Liver (tissue), 9 donors: ENCODE results near the gene SNX15. TPM values are rescaled to one million over a fixed set of nuclear protein-coding genes. Genes with fewer than 3 reads are reported as not detected.

Experiments used
- DNase-seq: peaks from one replicate; pipeline ENCODE4 v3.0.0-alpha.2; 2017; ENCODE audit warnings: low spot score
- H3K27ac ChIP-seq, 2 donors: one replicate each; pipeline ENCODE4 v1.7.0; 2013; ENCODE audit warnings: inconsistent platforms in 2 of 2, low read length in 2 of 2, control low read depth in 1 of 2, low read depth in 1 of 2, mild to moderate bottlenecking in 1 of 2
- H3K27me3 ChIP-seq, 4 donors: one replicate each; pipeline versions ENCODE4 v1.6.1 to v1.7.0; 2013; ENCODE audit warnings: low read length in 3 of 4, inconsistent platforms in 1 of 4, mild to moderate bottlenecking in 1 of 4, moderate library complexity in 1 of 4; ENCODE audit not compliant: control insufficient read depth in 4 of 4, insufficient read depth in 4 of 4
- H3K36me3 ChIP-seq, 4 donors: one replicate each; pipeline versions ENCODE4 v1.6.1 to v1.7.0; 2013; ENCODE audit warnings: low read length in 3 of 4, mild to moderate bottlenecking in 3 of 4, low read depth in 1 of 4, moderate library complexity in 1 of 4; ENCODE audit not compliant: control insufficient read depth in 4 of 4, insufficient read depth in 3 of 4
- H3K4me1 ChIP-seq, 4 donors: one replicate each; pipeline versions ENCODE4 v1.6.1 to v1.7.0; 2013; ENCODE audit warnings: low read length in 3 of 4, mild to moderate bottlenecking in 3 of 4, moderate library complexity in 1 of 4; ENCODE audit not compliant: control insufficient read depth in 4 of 4, insufficient read depth in 4 of 4
- H3K4me3 ChIP-seq, 3 donors: one replicate each; pipeline versions ENCODE4 v1.6.1 to v1.7.0; 2013; ENCODE audit warnings: low read length in 3 of 3, control low read depth in 1 of 3, low read depth in 1 of 3, mild to moderate bottlenecking in 1 of 3
- H3K9ac ChIP-seq, 2 donors: one replicate each; pipeline ENCODE4 v1.7.0; 2013; ENCODE audit warnings: low read length in 2 of 2, mild to moderate bottlenecking in 2 of 2, moderate library complexity in 2 of 2, control low read depth in 1 of 2, low read depth in 1 of 2
- H3K9me3 ChIP-seq, 4 donors: one replicate each; pipeline versions ENCODE4 v1.6.1 to v1.7.0; 2013; ENCODE audit warnings: low read length in 3 of 4; ENCODE audit not compliant: control insufficient read depth in 4 of 4
- ATF3 ChIP-seq: IDR thresholded peaks from 2 replicates; pipeline ENCODE4 v1.6.1; 2016; ENCODE audit warnings: antibody characterized with exemption
- EGR1 ChIP-seq, 2 donors: IDR thresholded peaks; 2 replicates each; pipeline ENCODE4 v1.6.1; 2016 to 2018; ENCODE audit warnings: antibody characterized with exemption in 2 of 2, low read depth in 2 of 2
- FOXA1 ChIP-seq: IDR thresholded peaks from 2 replicates; pipeline ENCODE4 v1.6.1; 2016; ENCODE audit warnings: antibody characterized with exemption
- FOXA2 ChIP-seq: IDR thresholded peaks from 2 replicates; pipeline ENCODE4 v1.6.1; 2016; ENCODE audit warnings: antibody characterized with exemption
- GABPA ChIP-seq, 2 donors: IDR thresholded peaks in 1 of 2; conservative IDR thresholded peaks in 1 of 2; 2 replicates each; pipeline ENCODE4 v1.6.1; 2016; ENCODE audit warnings: antibody characterized with exemption in 2 of 2, mild to moderate bottlenecking in 1 of 2, moderate library complexity in 1 of 2
- HNF4A ChIP-seq, 2 donors: conservative IDR thresholded peaks; 2 replicates each; pipeline ENCODE4 v1.6.1; 2016; ENCODE audit warnings: antibody characterized with exemption in 2 of 2, mild to moderate bottlenecking in 2 of 2
- HNF4G ChIP-seq: IDR thresholded peaks from 2 replicates; pipeline ENCODE4 v1.6.1; 2016; ENCODE audit warnings: antibody characterized with exemption
- JUND ChIP-seq, 2 donors: IDR thresholded peaks; 2 replicates each; pipeline ENCODE4 v1.6.1; 2016; ENCODE audit warnings: antibody characterized with exemption in 2 of 2
- MAX ChIP-seq: IDR thresholded peaks from 2 replicates; pipeline ENCODE4 v1.6.1; 2016; ENCODE audit warnings: antibody characterized with exemption
- NR2F2 ChIP-seq: IDR thresholded peaks from 2 replicates; pipeline ENCODE4 v1.6.1; 2016; ENCODE audit warnings: antibody characterized with exemption
- RAD21 ChIP-seq, 2 donors: IDR thresholded peaks; 2 replicates each; pipeline ENCODE4 v1.6.1; 2016; ENCODE audit warnings: antibody characterized with exemption in 2 of 2, mild to moderate bottlenecking in 2 of 2
- REST ChIP-seq: IDR thresholded peaks from 2 replicates; pipeline ENCODE4 v1.6.1; 2016; ENCODE audit warnings: antibody characterized with exemption, mild to moderate bottlenecking
- RXRA ChIP-seq, 2 donors: IDR thresholded peaks; 2 replicates each; pipeline ENCODE4 v1.6.1; 2017 to 2018; ENCODE audit warnings: antibody characterized with exemption in 2 of 2, mild to moderate bottlenecking in 1 of 2
- TAF1 ChIP-seq: conservative IDR thresholded peaks from 2 replicates; pipeline ENCODE4 v1.6.1; 2016; ENCODE audit warnings: antibody characterized with exemption, mild to moderate bottlenecking
- YY1 ChIP-seq: IDR thresholded peaks from 2 replicates; pipeline ENCODE4 v1.6.1; 2016; ENCODE audit warnings: antibody characterized with exemption, mild to moderate bottlenecking
- WGBS: extraction: QIAGEN DNeasy Blood & Tissue Kit; methylation state at CpG from one replicate; pipeline ENCODE4 v1.1.7; 2013; 5-methylcytosine and 5-hydroxymethylcytosine counted together
- polyA plus RNA-seq, 2 donors: library from polyadenylated mRNA; stranded (reverse) in 1 of 2; unstranded in 1 of 2; fragments of 200-250 nt in 1 of 2; fragments of >200 nt in 1 of 2; fragmentation: Nextera tagmentation in 1 of 2; extraction: Ambion mirVana in 1 of 2; gene quantifications; one replicate each; pipeline versions ENCODE4 v1.2.1 to v1.2.3, GENCODE V29; 2013 to 2015
- total RNA-seq, 2 donors: library from RNA; depleted of rRNA; stranded (reverse); fragments of >200 nt; gene quantifications; one replicate each; pipeline ENCODE4 v1.2.3, GENCODE V29; 2014
- TF ChIP-seq, protein P1 (sequence below): IDR thresholded peaks from 2 replicates; pipeline ENCODE4 v1.6.1; 2016; ENCODE audit warnings: antibody characterized with exemption
- TF ChIP-seq, protein P2 (sequence below): fragments of 150-350 bp; IDR thresholded peaks from 2 replicates; pipeline ENCODE4 v1.5.1; 2017; ENCODE audit warnings: improper control_type of control experiment, low read depth, low read length; ENCODE audit not compliant: missing input control
- donor health status: healthy.
- donor health status: healthy.
- donor health status: healthy.
- donor health status: healthy.
- donor health status: healthy.

The SNX15 gene
- total and polyA plus RNA-seq, 4 donors: 4.5 to 7.2 (median 5.7) TPM

DNA sequence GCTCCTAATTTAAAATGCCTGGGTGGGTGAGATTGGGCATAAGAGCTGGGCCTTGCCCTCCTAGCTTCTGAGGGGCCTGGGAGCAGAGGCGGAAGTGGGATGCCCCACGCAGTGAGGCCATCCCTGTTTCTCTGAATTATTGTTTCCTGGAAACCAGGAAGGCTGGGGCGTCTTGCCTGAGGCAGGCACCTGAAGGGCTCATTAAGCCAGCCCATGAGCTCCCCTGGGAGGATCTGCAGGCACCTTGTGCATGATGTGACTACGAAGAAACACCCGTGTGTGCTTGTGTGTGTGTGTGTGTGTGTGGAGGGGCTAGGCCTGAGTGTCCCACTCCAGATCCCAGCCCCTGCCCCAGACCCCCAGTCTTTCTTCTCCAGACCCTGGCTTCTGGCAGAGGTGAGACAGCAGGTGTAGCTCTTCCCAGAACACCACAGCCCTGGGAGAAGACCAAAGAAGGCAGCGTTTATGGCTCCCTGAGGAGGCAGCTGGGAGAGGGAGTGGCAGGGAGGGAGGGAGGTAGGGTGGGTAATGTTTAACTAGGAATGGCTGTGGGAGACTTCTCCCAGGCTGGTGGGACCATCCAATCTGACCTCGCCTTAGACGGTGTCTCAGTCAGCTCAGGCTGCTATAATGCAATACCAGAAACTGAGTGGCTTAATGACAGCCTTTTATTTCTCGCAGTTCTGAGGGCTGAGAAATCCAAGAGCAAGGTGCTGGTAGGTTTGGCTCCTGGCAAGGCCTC is 28.4 kb upstream of the SNX15 start:
- Histone ChIP-seq H3K4me1 (peaks cover 0 to 22% (median 13%) of the 10 kb centered on the region in 4 donors), H3K9me3 (no peaks in the 10 kb centered on the region), H3K4me3 (no peak overlapping the region), H3K27me3 (no peaks in the 10 kb centered on the region), H3K36me3 (no peaks in the 10 kb centered on the region), H3K9ac (no peak overlapping the region), H3K27ac (no peak overlapping the region)
- no peak for TF ChIP-seq FOXA1
- TF ChIP-seq, protein P1, sequence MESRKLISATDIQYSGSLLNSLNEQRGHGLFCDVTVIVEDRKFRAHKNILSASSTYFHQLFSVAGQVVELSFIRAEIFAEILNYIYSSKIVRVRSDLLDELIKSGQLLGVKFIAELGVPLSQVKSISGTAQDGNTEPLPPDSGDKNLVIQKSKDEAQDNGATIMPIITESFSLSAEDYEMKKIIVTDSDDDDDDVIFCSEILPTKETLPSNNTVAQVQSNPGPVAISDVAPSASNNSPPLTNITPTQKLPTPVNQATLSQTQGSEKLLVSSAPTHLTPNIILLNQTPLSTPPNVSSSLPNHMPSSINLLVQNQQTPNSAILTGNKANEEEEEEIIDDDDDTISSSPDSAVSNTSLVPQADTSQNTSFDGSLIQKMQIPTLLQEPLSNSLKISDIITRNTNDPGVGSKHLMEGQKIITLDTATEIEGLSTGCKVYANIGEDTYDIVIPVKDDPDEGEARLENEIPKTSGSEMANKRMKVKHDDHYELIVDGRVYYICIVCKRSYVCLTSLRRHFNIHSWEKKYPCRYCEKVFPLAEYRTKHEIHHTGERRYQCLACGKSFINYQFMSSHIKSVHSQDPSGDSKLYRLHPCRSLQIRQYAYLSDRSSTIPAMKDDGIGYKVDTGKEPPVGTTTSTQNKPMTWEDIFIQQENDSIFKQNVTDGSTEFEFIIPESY: no peak
- no peak for TF ChIP-seq RXRA (IDR thresholded peaks at IDR 0.05)
- no peak for TF ChIP-seq EGR1 (IDR thresholded peaks at IDR 0.05; ENCODE audit: low read depth in 2 of 2)
- TF ChIP-seq GABPA (IDR thresholded peaks at IDR 0.05 in 1 of 2, conservative IDR thresholded peaks at IDR 0.05 in 1 of 2): no peak
- no peak for TF ChIP-seq HNF4A (conservative IDR thresholded peaks at IDR 0.05)
- no peak for TF ChIP-seq JUND (IDR thresholded peaks at IDR 0.05)
- TF ChIP-seq MAX: no peak
- TF ChIP-seq, protein P2, sequence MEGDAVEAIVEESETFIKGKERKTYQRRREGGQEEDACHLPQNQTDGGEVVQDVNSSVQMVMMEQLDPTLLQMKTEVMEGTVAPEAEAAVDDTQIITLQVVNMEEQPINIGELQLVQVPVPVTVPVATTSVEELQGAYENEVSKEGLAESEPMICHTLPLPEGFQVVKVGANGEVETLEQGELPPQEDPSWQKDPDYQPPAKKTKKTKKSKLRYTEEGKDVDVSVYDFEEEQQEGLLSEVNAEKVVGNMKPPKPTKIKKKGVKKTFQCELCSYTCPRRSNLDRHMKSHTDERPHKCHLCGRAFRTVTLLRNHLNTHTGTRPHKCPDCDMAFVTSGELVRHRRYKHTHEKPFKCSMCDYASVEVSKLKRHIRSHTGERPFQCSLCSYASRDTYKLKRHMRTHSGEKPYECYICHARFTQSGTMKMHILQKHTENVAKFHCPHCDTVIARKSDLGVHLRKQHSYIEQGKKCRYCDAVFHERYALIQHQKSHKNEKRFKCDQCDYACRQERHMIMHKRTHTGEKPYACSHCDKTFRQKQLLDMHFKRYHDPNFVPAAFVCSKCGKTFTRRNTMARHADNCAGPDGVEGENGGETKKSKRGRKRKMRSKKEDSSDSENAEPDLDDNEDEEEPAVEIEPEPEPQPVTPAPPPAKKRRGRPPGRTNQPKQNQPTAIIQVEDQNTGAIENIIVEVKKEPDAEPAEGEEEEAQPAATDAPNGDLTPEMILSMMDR: no peak
- no peak for TF ChIP-seq NR2F2
- no peak for TF ChIP-seq RAD21 (IDR thresholded peaks at IDR 0.05)
- TF ChIP-seq REST: no peak
- TF ChIP-seq TAF1: no peak
- TF ChIP-seq HNF4G: no peak
- WGBS: 76% methylated on average over 9 of the region's 9 CpGs
- no peak for DNase-seq

DNA sequence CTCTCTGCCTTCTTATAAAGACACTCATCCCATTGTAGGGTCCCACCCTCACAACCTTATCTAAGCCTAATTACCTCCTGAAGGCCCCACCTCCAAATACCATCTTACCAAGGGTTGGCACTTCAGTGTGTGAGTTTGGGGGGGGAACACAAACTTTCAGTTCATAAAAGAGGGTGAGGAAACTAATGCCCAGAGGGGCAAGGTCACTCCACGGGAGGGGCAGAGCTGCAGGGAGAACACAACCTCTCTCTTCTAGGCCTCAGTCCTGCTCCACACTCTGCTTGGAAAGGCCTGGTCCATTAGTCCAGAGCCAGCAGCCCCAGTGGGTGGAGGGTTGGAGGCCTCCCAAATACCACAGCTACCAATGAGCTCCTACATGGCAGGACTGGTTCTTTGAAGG is 27.8 kb upstream of the SNX15 start:
- Histone ChIP-seq H3K4me1 (peaks cover 0 to 22% (median 13%) of the 10 kb centered on the region in 4 donors), H3K4me3 (no peak overlapping the region), H3K9ac (no peak overlapping the region), H3K9me3 (no peaks in the 10 kb centered on the region), H3K27ac (no peak overlapping the region), H3K27me3 (no peaks in the 10 kb centered on the region), H3K36me3 (no peaks in the 10 kb centered on the region)
- DNase-seq: no peak
- WGBS: 83% methylated on average over 1 of the region's 1 CpG
- no peak for TF ChIP-seq FOXA2
- TF ChIP-seq, protein P1: no peak
- TF ChIP-seq YY1: no peak
- no peak for TF ChIP-seq JUND (IDR thresholded peaks at IDR 0.05)
- TF ChIP-seq EGR1 (IDR thresholded peaks at IDR 0.05; ENCODE audit: low read depth in 2 of 2): no peak
- TF ChIP-seq, protein P2: no peak
- TF ChIP-seq GABPA (IDR thresholded peaks at IDR 0.05 in 1 of 2, conservative IDR thresholded peaks at IDR 0.05 in 1 of 2): no peak
- TF ChIP-seq RXRA (IDR thresholded peaks at IDR 0.05): no peak
- TF ChIP-seq MAX: no peak
- no peak for TF ChIP-seq ATF3
